SK-N-DZ (cell line): Measurements from ENCODE around the gene SLC25A27.

ENCODE experiments used
- DNase-seq: peaks from one replicate; pipeline ENCODE4 v3.0.0-alpha.2; 2015; ENCODE audit warnings: low spot score

SLC25A27 gene

DNA sequence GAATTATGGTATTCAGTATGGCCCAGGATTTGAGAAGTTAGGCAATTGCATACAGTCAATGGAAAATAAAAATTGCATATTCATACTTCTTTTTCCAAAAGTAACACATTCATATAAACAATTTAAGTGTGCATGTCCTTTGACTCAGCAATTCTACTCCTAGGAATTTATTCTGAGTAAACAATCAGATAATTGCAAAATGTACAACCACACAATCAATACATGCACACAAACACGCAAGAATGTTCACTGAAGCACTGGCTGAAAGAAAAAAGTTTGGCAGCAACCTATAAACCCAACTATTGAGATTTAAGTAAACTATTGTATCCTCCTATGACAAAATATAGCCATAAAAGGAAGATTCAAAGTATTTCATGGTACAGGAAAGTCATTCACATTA, 1.8 kb upstream of the SLC25A27 start:
- no peak for DNase-seq

GRCh38 chr6:46651816-46652215, 959 bp upstream of the SLC25A27 start:
- DNase-seq = no peak

DNA sequence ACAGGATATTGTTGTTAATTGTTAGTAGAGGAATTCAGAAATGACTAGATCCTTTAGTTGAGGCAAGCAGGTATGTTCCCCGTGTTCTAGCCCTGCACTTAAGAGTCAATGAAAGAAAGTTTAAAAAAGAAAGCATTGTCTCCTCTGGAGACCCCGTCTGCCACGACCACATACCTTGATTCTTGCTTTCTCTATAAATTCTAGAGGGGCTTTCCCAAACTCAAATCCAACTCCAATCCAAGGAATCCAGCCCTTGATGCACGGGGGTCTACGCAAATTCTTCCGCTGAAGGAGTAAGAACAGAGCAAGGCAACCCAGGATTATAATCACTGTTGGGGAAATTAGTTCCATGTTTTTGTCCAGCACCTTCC, 558 bp upstream of the SLC25A27 start:
- DNase-seq = no peak

- DNase-seq = no peak
Measured at GRCh38 chr6:46653439-46654195, 842 bp downstream of the SLC25A27 start.

GRCh38 chr6:46655803-46656202, 3.0 kb downstream of the SLC25A27 start:
- DNase-seq = peak; percentile 14

- no peak for DNase-seq
Measured at GRCh38 chr6:46657642-46658041, 4.9 kb downstream of the SLC25A27 start.

GRCh38 chr6:46661483-46661882, 8.7 kb downstream of the SLC25A27 start:
- DNase-seq = no peak

DNA sequence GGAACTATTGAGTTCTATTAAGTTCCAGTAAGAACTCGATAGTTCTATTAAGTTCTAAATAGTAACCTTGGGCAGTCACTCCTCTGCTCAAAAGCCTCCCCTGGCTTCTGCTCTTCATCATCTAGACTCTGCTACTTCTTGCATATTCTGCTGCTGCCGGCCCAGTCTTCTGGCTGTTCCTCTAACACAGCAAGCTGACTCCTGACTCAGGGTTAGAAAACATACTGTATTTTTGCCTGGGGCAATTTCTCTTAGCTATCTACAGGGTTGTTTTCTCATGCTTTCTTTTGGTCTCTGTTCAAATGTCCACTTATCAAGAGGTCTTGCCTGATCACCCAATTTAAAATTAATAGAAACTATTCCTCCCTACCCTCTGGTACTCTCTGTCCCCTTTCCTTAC, 14.6 kb downstream of the SLC25A27 start:
- no peak for DNase-seq

- no peak for DNase-seq
Measured at GRCh38 chr6:46674410-46674809, 21.6 kb downstream of the SLC25A27 start.

- DNase-seq = no peak
Measured at GRCh38 chr6:46676604-46677313, 24.0 kb downstream of the SLC25A27 start.

GRCh38 chr6:46677314-46677654, 24.5 kb downstream of the SLC25A27 start:
- DNase-seq = no peak

DNA sequence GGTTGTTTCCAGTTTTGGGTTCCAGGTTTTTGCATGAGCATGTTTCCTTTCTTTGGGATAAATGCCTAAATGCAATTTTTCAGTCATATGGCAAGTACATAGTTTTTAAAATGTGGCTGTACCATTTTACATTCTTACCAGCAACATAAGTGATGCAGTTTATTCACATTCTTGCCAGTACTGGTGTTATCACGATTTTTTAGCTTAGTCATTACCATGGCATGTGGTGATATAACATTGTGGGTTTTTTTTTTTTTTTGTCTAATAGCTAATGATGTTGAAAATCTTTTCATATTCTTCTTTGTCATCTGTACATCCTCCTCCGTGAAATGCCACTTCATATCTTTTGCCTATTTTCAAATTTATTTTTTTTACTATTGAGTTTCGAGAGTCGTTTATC, 32.0 kb downstream of the SLC25A27 start:
- DNase-seq = no peak

GRCh38 chr6:46687619-46688097, 34.9 kb downstream of the SLC25A27 start, which contains the start of gene TDRD6:
TDRD6 (plus strand) TSS chr6:46687885; CDS start chr6:46688129, 244 bp downstream.
- no peak for DNase-seq

GRCh38 chr6:46688117-46688965, 35.6 kb downstream of the SLC25A27 start:
- DNase-seq = no peak

DNA sequence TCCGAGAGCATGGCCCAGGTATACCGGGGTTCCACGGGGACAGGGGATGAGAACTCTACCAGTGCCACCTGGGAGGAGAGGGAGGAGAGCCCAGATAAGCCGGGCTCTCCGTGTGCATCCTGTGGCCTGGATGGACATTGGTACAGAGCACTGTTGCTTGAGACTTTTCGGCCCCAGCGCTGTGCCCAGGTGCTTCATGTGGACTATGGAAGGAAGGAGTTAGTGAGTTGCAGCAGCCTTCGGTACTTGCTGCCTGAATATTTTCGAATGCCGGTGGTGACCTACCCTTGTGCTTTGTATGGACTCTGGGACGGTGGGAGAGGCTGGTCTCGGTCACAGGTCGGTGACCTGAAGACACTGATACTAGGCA, 36.2 kb downstream of the SLC25A27 start:
- DNase-seq = no peak

GRCh38 chr6:46689657-46690056, 36.9 kb downstream of the SLC25A27 start:
- DNase-seq = no peak

DNA sequence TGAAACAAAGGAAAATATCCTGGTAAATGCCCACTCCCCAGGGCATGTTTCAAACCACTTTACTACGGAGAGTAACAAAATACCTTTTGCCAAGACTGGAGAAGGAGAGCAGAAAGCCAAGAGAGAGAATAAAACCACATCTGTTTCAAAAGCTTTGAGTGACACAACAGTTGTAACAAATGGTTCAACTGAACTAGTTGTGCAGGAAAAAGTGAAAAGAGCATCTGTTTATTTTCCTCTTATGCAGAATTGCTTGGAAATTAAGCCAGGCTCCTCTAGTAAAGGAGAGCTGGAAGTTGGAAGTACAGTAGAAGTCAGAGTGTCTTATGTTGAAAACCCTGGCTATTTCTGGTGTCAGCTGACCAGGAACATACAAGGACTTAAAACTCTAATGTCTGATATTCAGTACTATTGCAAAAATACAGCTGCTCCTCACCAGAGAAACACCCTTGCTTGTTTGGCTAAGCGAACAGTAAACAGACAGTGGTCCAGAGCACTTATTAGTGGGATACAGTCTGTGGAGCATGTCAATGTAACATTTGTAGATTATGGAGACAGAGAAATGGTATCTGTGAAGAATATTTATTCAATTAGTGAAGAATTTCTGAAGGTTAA, 37.5 kb downstream of the SLC25A27 start:
- DNase-seq = no peak

- DNase-seq = no peak
Measured at GRCh38 chr6:46690911-46691451, 38.2 kb downstream of the SLC25A27 start.

DNA sequence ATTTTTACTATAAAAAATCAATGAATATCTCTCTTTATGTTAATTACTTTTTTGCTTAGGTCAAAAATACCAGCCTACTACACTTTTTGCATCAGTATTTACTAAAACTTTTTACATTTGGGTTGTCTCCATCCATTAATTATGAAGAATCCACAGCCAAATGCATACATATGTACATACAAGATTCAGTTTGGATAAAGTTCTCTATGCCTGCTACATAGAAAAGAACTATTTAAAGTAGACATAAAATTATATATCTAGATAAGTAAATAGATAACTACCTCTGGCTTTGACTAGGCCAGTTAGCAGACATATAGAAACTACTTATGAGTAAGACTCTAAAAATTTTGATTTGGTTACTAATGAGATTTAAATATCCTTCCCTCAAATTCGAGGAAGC, 47.2 kb downstream of the SLC25A27 start:
- no peak for DNase-seq

- DNase-seq = no peak
Measured at GRCh38 chr6:46704562-46704961, 51.8 kb downstream of the SLC25A27 start.

- no peak for DNase-seq
Measured at GRCh38 chr6:46706464-46706863, 53.7 kb downstream of the SLC25A27 start.

- no peak for DNase-seq
Measured at GRCh38 chr6:46711491-46711890, 58.7 kb downstream of the SLC25A27 start.
